GM21381 (cell line): ENCODE data around the gene OR10A3.
"Not testable (repeated sequence)": the region's sequence is repeated elsewhere in the genome, so short reads cannot be mapped to it uniquely, and the experiment has no call there.

Source experiments
- ATAC-seq: cut with Tn5 transposase; IDR thresholded peaks from one replicate; pipeline ENCODE4 v1.9.1; 2021; ENCODE audit warnings: mild to moderate bottlenecking, moderate library complexity; ENCODE audit not compliant: unreplicated experiment

Gene OR10A3, protein sequence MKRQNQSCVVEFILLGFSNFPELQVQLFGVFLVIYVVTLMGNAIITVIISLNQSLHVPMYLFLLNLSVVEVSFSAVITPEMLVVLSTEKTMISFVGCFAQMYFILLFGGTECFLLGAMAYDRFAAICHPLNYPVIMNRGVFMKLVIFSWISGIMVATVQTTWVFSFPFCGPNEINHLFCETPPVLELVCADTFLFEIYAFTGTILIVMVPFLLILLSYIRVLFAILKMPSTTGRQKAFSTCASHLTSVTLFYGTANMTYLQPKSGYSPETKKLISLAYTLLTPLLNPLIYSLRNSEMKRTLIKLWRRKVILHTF

DNA sequence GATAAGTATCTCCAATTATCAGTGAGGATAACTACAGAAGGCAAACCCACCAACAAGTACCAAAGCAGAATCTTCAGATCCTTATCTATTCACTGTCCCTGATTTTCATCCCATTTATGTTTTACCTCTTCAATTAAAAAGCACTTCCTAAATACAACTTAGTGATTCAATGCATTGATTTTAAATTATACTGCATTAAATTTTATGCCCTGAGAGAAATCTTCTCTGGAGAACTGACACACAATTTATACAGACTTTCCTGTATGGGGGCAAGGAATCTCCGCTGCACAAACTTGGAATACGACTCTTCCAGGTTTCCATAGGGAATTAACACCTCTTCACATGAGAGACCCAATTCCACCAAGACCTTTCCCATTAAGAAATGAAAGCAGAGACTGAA lies at the start of gene OR10A3:
TSS of gene OR10A3 (minus strand) at position 101 of the 400 bp plus-strand sequence. CDS start 2,188 bp downstream, outside the sequence.
- no peak for ATAC-seq

- not testable (repeated sequence) for ATAC-seq
Measured at GRCh38 chr11:7987560-7987883, 46.0 kb upstream of the OR10A3 start.

- peak; percentile 94 for ATAC-seq
Measured at GRCh38 chr11:7986768-7987559, 45.5 kb upstream of the OR10A3 start, which contains the start of gene EIF3F. EIF3F (plus strand) TSS chr11:7987337; CDS start chr11:7987353, 16 bp downstream.

- ATAC-seq, result no peak
Measured at GRCh38 chr11:7983832-7984590, 42.5 kb upstream of the OR10A3 start.

- peak; percentile 44 for ATAC-seq
Measured at GRCh38 chr11:7982582-7983119, 41.1 kb upstream of the OR10A3 start.

- ATAC-seq, result no peak
Measured at GRCh38 chr11:7981619-7982157, 40.2 kb upstream of the OR10A3 start.

- no peak for ATAC-seq
Measured at GRCh38 chr11:7977232-7977917, 35.9 kb upstream of the OR10A3 start.

- ATAC-seq, result no peak
Measured at GRCh38 chr11:7974668-7975067, 33.2 kb upstream of the OR10A3 start.

GRCh38 chr11:7973011-7973410 lies 31.5 kb upstream of the OR10A3 start:
- ATAC-seq, result no peak

GRCh38 chr11:7971846-7972245 lies 30.3 kb upstream of the OR10A3 start:
- ATAC-seq, result no peak

GRCh38 chr11:7969756-7970646 lies 28.5 kb upstream of the OR10A3 start:
- no peak for ATAC-seq

GRCh38 chr11:7968686-7969085 lies 27.2 kb upstream of the OR10A3 start:
- no peak for ATAC-seq

DNA sequence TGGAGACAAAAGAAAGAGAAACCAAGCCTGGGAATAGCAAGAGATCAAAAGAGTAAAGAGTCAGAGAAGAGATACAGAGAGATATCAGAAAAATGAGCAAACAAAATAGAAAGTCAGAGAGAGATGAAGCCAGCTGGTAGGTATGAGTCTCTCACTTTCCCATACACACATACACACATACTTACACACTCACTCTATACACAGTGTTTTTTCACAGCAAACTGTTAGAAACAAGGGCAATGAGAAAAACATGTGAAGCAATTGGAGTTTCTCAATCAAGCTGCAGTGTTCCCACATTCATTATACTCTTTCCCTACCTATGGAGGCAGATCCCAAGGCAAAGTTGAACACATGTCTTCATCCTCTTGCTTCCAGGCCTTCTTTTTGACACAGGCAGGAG lies 26.3 kb upstream of the OR10A3 start:
- no peak for ATAC-seq

DNA sequence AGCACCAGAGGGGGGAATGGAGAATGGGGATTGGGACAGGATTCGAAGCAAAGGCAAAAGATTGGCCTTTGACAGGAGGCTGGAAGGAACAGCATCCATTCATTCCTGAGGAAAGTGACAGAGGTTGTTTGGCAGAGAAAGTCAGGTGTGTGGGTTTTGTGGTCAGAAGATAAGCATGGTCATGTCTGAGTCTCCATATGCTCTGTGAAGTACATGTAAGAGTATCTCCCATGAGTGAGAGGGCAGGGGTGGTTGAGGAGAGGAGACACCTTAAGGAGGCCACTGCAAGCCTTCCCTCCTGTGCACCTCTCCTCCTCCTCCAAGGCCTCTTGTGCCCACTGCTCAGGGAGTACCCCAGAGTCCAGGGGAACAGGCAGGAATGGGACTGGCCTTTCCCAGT lies 25.6 kb upstream of the OR10A3 start:
- ATAC-seq, result no peak

DNA sequence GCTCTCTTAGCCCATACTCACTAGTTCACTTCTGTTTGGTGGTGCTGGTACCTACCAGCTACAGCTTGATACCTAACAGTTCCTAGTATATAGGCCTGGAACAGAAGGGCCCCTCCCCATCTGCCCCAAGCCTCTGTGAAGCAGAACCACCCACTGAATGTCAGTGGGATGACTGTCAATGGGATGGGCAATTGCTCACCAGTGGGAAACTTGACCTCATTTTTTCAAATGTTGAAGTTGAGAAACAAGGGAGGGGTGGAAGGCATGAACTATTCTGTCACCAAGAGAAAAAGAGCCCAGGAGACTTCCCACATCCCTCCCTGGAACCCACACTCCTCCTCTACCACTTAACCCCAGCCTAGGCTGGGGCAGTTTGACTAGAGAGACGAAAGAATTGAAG lies 23.9 kb upstream of the OR10A3 start, which contains the start of gene NLRP10:
TSS of gene NLRP10 (minus strand) at position 62 of the 400 bp plus-strand sequence. CDS start 1,952 bp downstream, outside the sequence.
- ATAC-seq, result no peak

DNA sequence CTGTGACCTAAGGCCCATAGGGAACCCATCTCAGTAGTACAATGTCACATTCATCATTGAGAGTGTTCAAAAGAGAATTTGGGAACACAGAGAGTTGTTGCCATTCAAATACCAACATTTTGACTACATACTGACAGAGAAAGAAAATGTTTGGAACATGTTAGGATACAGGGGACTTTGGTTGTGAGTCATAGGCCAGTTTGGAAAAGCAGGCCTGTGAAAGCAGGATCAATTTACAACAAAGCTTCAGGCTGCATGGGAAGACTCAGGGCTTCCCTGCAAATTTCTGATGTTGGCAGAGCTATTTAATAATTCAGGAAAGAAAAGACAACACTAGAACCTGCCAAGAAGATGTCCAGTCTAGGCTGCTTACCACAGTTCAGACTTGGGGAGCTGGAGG lies 23.4 kb upstream of the OR10A3 start:
- ATAC-seq, result no peak

DNA sequence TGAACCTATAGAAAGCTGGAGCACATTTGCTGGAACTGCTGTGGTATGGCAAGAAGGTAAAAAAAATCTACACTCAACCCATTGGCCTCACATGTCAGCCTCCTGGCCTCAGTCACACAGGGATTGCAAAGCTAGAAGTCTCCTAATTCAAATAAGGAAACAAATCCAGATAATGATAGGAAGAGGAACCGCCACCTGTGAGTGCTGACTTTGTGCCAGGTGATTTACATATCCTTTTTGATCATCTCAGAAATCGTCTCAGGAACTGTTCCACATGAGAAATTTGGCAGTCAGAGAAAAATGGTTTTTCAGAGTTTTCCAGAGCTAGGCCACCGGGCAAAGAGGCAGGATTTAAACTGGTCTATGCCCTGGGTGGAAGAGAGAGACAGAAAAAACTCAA lies 22.8 kb upstream of the OR10A3 start:
- no peak for ATAC-seq

DNA sequence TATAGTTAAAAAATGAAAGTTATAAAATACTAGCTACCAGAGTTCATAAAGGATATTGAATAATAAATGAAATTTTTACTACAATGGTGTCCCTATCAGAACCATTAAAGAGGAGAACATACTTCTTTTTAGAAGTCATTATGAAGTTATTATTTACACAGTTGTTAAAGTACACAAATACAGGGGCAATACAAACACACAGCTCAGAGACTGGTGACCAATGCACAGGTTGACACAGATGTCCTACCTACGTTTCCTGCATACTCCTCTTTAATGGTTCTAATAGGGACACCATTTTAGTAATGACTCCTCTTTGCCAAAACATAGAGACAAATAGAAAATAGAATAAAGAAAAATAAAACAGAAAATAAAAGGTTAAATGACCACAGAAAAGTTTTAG lies 13.7 kb upstream of the OR10A3 start:
- no peak for ATAC-seq

DNA sequence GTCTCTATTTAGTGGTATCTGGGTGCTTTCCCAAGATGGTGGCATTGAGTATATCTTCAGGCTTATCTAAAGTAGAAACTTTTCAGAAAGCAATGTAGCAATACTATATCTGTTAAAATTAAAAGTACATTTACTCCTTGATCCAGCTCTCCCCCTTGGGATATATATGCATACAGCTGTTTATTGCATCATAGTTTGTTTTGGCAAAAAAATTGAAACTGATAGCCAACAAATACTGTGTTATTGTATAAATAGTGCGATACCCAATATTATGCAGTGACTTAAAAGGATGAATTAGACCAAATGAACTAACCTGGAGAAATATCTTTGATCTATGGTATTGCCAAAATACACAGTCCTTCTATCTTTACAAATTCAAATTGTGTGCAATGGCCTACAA lies 8.4 kb upstream of the OR10A3 start:
- ATAC-seq, result no peak
